HepG2 (cell line): ENCODE results near the gene KSR1. TPM values are rescaled to one million over a fixed set of nuclear protein-coding genes. Genes with fewer than 3 reads are reported as not detected.
"Not testable (repeated sequence)": the region's sequence is repeated elsewhere in the genome, so short reads cannot be mapped to it uniquely, and the experiment has no call there.

Source experiments
- ATAC-seq: fragments of 200-7000 bp; cut with Tn5 transposase; 3 replicates; pipeline ENCODE4 v1.9.1; 2020; ENCODE audit warnings: mild to moderate bottlenecking, moderate library complexity
- BruUV-seq: library from RNA; stranded (reverse); fragments of 400-500 nt; replicated peaks from 2 replicates; lab custom pipeline; 2021; lab: Mats Ljungman, UMichigan
- CTCF ChIA-PET: fragments of 300-600 bp; formaldehyde crosslinking; extraction: SDS; loops from one replicate; lab custom pipeline; 2021; ENCODE audit warnings: low total read pairs, inconsistent platforms, low intra/inter-chr PET ratio; lab: Yijun Ruan, JAX
- POLR2A ChIA-PET: fragments of 350-600 bp; sonication (Branson Sonifier 250); formaldehyde crosslinking; loops from one replicate; lab custom pipeline; 2020; ENCODE audit warnings: antibody characterized with exemption, inconsistent platforms; lab: Yijun Ruan, JAX
- DNase-seq: peaks from one replicate; pipeline ENCODE4 v3.0.0-alpha.2; 2015; ENCODE audit warnings: low spot score
- FAIRE-seq: peaks from 3 replicates; lab custom pipeline; 2011; peaks lifted over from hg19 to GRCh38; lab: Jason Lieb, UNC
- H2AFZ ChIP-seq: one replicate; pipeline ENCODE4 v1.6.1; 2011; ENCODE audit warnings: low read length, inconsistent platforms
- H3K27ac ChIP-seq: fragments of 300-600 bp; 3 replicates; pipeline ENCODE4 v1.8.0; 2011; ENCODE audit warnings: mixed run types, mild to moderate bottlenecking, mixed read lengths, low read length, inconsistent platforms; ENCODE audit not compliant: insufficient read depth; ENCODE audit errors: extremely low read length
- H3K27me3 ChIP-seq, 2 experiments: fragments of 200-600 bp in 1 of 2; 2 replicates in 1 of 2; 3 replicates in 1 of 2; pipeline versions ENCODE4 v1.6.0 to v1.8.0; 2011; ENCODE audit warnings: low read length in 2 of 2, mild to moderate bottlenecking in 2 of 2, moderate library complexity in 2 of 2, inconsistent platforms in 1 of 2; ENCODE audit not compliant: insufficient read depth in 2 of 2, control insufficient read depth in 1 of 2
- H3K36me3 ChIP-seq, 2 experiments: fragments of 200-600 bp in 1 of 2; replicated peaks in 1 of 2; 2 replicates in 1 of 2; 3 replicates in 1 of 2; pipeline versions ENCODE4 v1.5.1 to v1.8.0; 2011; ENCODE audit warnings: low read length in 2 of 2, inconsistent platforms in 1 of 2; ENCODE audit not compliant: insufficient read depth in 2 of 2, control insufficient read depth in 1 of 2
- H3K4me1 ChIP-seq: 2 replicates; pipeline ENCODE4 v1.5.1; 2012; ENCODE audit warnings: low read length, inconsistent platforms; ENCODE audit not compliant: insufficient read depth
- H3K4me2 ChIP-seq: 2 replicates; pipeline ENCODE4 v1.6.0; 2011; ENCODE audit warnings: low read depth, low read length, inconsistent platforms
- H3K4me3 ChIP-seq, 3 experiments: fragments of 200-600 bp in 1 of 3; sonication (generic), shearing (Covaris generic) in 1 of 3; replicated peaks in 1 of 3; 2 replicates each; pipeline ENCODE4 v1.5.1; 2011 to 2016; ENCODE audit warnings: low read length in 3 of 3, inconsistent platforms in 2 of 3, low read depth in 2 of 3, mild to moderate bottlenecking in 2 of 3, control low read depth in 1 of 3, mixed read lengths in 1 of 3; ENCODE audit not compliant: insufficient read depth in 1 of 3
- H3K79me2 ChIP-seq: one replicate; pipeline ENCODE4 v1.6.1; 2011; ENCODE audit warnings: low read length, inconsistent platforms; ENCODE audit not compliant: insufficient read depth
- H3K9ac ChIP-seq: 2 replicates; pipeline ENCODE4 v1.6.0; 2011; ENCODE audit warnings: mild to moderate bottlenecking, low read depth, low read length, inconsistent platforms; ENCODE audit not compliant: insufficient read depth
- H3K9me3 ChIP-seq: 2 replicates; pipeline ENCODE4 v1.5.1; 2012; ENCODE audit warnings: mild to moderate bottlenecking, low read length
- H4K20me1 ChIP-seq: 2 replicates; pipeline ENCODE4 v1.6.0; 2011; ENCODE audit warnings: inconsistent platforms, mild to moderate bottlenecking, low read length, moderate library complexity; ENCODE audit not compliant: insufficient read depth
- MTA1 ChIP-seq: sonication (generic); formaldehyde crosslinking; IDR thresholded peaks from 2 replicates; pipeline ENCODE4 v1.4.0; 2020; ENCODE audit warnings: missing genetic modification reagents, mild to moderate bottlenecking, borderline replicate concordance
- NR1H2 ChIP-seq: sonication (generic); formaldehyde crosslinking; IDR thresholded peaks from 2 replicates; pipeline ENCODE4 v1.8.1; 2022; ENCODE audit warnings: low read depth, missing genetic modification reagents, borderline replicate concordance
- RBFOX2 ChIP-seq: fragments of 200-400 bp; formaldehyde crosslinking; IDR thresholded peaks from 2 replicates; pipeline ENCODE4 v1.6.1; 2017; ENCODE audit warnings: low read depth, mild to moderate bottlenecking, low read length
- ZBTB38 ChIP-seq: sonication (generic); formaldehyde crosslinking; IDR thresholded peaks from 2 replicates; pipeline ENCODE4 v1.5.1; 2020; ENCODE audit warnings: mild to moderate bottlenecking, missing genetic modification reagents
- WGBS: methylation state at CpG from one replicate; pipeline ENCODE4 v1.1.6; 2017; ENCODE audit warnings: low lambda C conversion rate; 5-methylcytosine and 5-hydroxymethylcytosine counted together
- in situ Hi-C: cut with HindIII; loops from 2 replicates; pipeline ENCODE4 v1.10.0; 2017; ENCODE audit warnings: low pct_unique_long_range_greater_than_20kb; ENCODE audit not compliant: extremely low pct_ligation_motif_present
- intact Hi-C: fragments of 100-400 bp; cut with micrococcal nuclease; formaldehyde crosslinking; loops from one replicate; pipeline ENCODE4 v1.10.0; 2022; ENCODE audit not compliant: unreplicated experiment
- polyA plus RNA-seq, 8 experiments: library from polyadenylated mRNA; depleted of rRNA in 3 of 8; stranded (reverse) in 7 of 8; unstranded in 1 of 8; fragments of >200 nt; fragmentation: Illumina TruSeq in 4 of 8; extraction: Trizol in 4 of 8; gene quantifications; 2 replicates each; pipeline versions ENCODE4 v1.2.1 to v1.2.3, GENCODE V29; 2011 to 2016; ENCODE audit warnings: low read depth in 4 of 8, missing spikeins in 1 of 8, mixed read lengths in 1 of 8; ENCODE audit not compliant: insufficient read depth in 1 of 8
- total RNA-seq, 5 experiments: library from RNA; depleted of rRNA; stranded (reverse); fragments of >200 nt; fragmentation: Illumina TruSeq; extraction: Trizol; gene quantifications; 2 replicates each; pipeline ENCODE4 v1.2.3, GENCODE V29; 2016; ENCODE audit warnings: low read depth in 1 of 5
- TF ChIP-seq, protein P1 (sequence below): sonication (generic); formaldehyde crosslinking; IDR thresholded peaks from 2 replicates; pipeline ENCODE4 v1.4.0; 2020; ENCODE audit warnings: missing genetic modification reagents
- TF ChIP-seq, protein P2 (sequence below): sonication (generic); formaldehyde crosslinking; IDR thresholded peaks from 2 replicates; pipeline ENCODE4 v1.5.0; 2020; ENCODE audit warnings: mild to moderate bottlenecking, missing genetic modification reagents, moderate library complexity

KSR1 gene
- total and polyA plus RNA-seq, 2 of the 13 experiments (the other 11 are each of a cell fraction or from before 2014, with no cell fraction given) = 10.1 to 16.6 TPM

DNA sequence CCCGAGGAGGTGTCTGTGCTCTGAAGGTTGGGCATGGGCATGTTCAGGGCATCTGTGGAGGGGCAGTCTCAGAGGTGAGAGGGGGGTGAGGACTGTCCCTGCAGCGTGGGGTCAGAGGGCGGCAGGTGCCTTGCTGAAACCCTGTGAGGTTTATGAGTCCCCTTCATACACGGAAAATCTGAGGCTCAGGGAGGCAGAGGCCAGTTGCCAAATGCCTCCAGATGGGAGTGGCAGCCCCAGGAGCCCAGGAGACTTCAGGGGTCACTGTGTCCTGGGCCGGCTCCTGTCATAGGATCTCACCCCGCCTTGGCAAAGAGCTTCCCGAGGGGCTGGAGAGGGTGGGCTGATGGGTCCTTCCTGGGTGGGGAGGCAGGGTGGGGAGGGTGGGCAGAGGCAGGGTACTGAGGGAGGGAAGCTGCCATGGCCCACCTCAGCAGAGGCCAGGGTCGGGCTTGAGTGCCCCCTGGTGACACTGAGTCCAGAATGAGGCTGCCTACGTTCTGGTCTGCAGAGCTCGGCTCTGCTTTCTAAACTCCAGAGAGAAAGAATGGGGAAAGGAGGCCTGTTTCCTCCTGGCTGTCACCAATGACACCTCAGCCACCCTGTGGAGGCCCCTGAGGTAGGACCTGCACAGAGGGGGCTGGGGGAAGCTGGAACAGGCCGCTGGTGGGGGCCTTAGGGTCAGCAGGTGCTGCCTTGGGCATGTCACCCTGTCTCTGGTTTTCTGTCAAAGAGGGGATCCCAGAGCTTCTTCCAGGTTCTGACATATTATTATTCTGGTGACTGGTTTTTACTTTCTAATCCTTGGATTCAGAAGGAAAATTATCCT is 175.9 kb downstream of the KSR1 start:
- peak; percentile 13; the same call in 1 of the 3 replicates for ATAC-seq
- Histone ChIP-seq H3K9me3 (no peaks in the 10 kb centered on the region), H4K20me1 (no peaks in the 10 kb centered on the region), H3K9ac (no peak overlapping the region), H3K36me3 (peaks cover 0 to 2% of the 10 kb centered on the region in 2 experiments; a peak in 1 of 5 replicates), H3K27ac (no peak overlapping the region), H2AFZ (no peak overlapping the region), H3K79me2 (no peaks in the 10 kb centered on the region), H3K4me1 (peaks cover 17% of the 10 kb centered on the region), H3K4me3 (no peak overlapping the region), H3K4me2 (no peak overlapping the region), H3K27me3 (no peaks in the 10 kb centered on the region)
- TF ChIP-seq MTA1 = no peak
- TF ChIP-seq, protein P1, sequence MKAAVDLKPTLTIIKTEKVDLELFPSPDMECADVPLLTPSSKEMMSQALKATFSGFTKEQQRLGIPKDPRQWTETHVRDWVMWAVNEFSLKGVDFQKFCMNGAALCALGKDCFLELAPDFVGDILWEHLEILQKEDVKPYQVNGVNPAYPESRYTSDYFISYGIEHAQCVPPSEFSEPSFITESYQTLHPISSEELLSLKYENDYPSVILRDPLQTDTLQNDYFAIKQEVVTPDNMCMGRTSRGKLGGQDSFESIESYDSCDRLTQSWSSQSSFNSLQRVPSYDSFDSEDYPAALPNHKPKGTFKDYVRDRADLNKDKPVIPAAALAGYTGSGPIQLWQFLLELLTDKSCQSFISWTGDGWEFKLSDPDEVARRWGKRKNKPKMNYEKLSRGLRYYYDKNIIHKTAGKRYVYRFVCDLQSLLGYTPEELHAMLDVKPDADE (CRISPR knock-in tag) = no peak
- no peak for TF ChIP-seq NR1H2 (CRISPR knock-in tag)
- TF ChIP-seq ZBTB38 (CRISPR knock-in tag) = no peak
- TF ChIP-seq, protein P2, sequence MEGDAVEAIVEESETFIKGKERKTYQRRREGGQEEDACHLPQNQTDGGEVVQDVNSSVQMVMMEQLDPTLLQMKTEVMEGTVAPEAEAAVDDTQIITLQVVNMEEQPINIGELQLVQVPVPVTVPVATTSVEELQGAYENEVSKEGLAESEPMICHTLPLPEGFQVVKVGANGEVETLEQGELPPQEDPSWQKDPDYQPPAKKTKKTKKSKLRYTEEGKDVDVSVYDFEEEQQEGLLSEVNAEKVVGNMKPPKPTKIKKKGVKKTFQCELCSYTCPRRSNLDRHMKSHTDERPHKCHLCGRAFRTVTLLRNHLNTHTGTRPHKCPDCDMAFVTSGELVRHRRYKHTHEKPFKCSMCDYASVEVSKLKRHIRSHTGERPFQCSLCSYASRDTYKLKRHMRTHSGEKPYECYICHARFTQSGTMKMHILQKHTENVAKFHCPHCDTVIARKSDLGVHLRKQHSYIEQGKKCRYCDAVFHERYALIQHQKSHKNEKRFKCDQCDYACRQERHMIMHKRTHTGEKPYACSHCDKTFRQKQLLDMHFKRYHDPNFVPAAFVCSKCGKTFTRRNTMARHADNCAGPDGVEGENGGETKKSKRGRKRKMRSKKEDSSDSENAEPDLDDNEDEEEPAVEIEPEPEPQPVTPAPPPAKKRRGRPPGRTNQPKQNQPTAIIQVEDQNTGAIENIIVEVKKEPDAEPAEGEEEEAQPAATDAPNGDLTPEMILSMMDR (CRISPR knock-in tag) = 0 out of 2 replicates have a peak, but pooled peaks have one; percentile 6
- no peak for TF ChIP-seq RBFOX2
- intact Hi-C loops (no loop called here), in situ Hi-C loops (no loop called here)
- no peak for FAIRE-seq
- CTCF ChIA-PET = no interaction called here
- no peak for DNase-seq
- POLR2A ChIA-PET = no interaction called here
- WGBS = 90% methylated on average over 5 of the region's 11 CpGs
- no TSS peak for BruUV-seq

DNA sequence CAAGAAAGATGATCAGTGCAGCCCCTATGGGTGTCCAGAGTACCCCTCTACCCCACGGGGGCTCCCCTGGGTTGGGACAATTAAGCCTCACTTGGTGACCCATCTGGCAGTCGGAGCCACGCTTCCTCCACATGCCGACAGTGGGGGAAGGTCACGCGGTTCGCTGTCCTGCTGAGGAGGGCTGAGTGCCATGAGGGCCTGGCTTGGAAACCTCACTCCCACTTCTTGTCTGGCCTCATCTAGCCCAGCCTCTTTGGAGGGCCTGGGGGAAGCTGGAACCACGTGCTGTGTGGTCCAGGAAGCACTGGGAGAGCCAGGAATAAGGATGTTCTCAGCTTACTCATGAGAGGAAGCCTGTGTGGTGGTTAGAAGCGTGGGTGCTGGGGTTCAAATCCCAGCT is 176.5 kb downstream of the KSR1 start:
- BruUV-seq, H3K79me2 ChIP-seq, FAIRE-seq, DNase-seq, in situ Hi-C loops, H3K4me3 ChIP-seq, H3K9ac ChIP-seq, H4K20me1 ChIP-seq, H3K36me3 ChIP-seq, intact Hi-C loops, H3K27me3 ChIP-seq, H2AFZ ChIP-seq, H3K9me3 ChIP-seq, ATAC-seq, H3K27ac ChIP-seq, CTCF ChIA-PET, POLR2A ChIA-PET: not testable (repeated sequence)
- H3K4me1 ChIP-seq = peaks cover 17% of the 10 kb centered on the region
- WGBS = 20% methylated on average over 1 of the region's 9 CpGs
- H3K4me2 ChIP-seq = 0 out of 2 replicates have a peak overlapping the region, but pooled peaks have one; percentile 56
